Measurements from ENCODE around the gene ESPN.
"Not testable (repeated sequence)": the region's sequence is repeated elsewhere in the genome, so short reads cannot be mapped to it uniquely, and the experiment has no call there.

The ESPN gene

DNA sequence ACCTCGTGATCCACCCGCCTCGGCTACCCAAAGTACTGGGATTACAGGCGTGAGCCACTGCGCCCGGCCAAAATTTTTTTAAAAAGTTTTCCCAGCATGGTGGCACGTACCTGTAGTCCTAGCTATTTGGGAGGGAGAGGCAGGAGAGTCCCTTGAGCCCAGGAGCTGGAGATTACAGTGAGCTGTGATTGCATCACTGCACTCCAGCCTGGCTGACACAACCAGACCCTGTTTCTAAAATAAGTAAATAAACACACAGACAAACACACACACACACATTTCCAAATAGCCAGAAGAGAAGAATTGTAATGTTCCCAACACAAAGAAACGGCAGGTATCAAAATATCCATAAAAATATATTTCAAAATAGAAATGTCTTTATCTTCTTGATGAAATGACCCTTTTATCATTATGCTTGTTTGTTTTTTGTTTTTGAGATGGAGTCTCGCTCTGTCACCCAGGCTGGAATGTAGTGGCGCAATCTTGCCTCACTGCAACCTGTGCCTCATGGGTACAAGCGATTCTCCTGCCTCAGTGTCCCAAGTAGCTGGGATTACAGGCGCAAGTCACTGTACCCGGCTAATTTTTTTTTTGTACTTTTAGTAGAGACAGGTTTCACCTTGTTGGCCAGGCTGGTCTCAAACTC is 14.2 kb upstream of the ESPN start:
- no peak for DNase-seq

DNA sequence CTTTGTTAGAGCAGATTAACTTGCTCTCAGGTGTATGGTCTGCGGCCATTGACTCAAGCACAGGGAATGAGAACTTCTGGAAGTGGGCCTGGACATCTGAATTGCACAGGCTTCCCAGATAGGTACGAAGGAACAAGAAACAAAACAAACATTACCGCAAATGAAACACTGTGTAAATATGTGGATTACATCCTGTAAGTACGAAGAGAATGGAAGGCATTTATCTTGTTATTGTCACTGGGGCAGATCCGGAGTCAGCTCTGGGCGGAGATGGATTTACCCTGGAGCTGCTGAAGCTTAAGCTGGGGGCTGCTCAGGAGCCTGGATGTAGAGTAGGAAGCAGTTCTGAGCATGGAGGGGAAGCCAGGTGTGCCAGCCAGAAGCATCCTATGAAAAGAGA is 11.7 kb upstream of the ESPN start:
- DNase-seq: no peak

DNA sequence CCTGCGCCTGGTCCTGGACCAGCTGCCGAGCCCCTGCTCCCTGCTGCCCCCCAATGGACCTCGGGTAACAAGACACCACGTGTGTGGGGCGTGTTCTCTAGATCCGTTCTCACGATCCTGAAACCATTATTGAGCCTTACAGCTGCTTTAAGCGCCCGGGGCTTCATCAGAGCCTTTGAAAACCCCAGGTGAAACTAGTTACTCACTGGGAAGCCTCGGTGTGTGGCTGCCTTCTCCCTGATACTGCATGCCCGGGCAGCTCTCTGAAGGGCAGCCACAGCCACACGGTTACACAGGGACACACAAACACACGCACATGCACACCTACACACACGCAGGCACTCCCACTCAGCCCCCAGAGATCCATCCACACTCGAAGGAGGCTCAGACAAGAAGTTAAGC is 10.1 kb upstream of the ESPN start:
- DNase-seq: no peak

DNA sequence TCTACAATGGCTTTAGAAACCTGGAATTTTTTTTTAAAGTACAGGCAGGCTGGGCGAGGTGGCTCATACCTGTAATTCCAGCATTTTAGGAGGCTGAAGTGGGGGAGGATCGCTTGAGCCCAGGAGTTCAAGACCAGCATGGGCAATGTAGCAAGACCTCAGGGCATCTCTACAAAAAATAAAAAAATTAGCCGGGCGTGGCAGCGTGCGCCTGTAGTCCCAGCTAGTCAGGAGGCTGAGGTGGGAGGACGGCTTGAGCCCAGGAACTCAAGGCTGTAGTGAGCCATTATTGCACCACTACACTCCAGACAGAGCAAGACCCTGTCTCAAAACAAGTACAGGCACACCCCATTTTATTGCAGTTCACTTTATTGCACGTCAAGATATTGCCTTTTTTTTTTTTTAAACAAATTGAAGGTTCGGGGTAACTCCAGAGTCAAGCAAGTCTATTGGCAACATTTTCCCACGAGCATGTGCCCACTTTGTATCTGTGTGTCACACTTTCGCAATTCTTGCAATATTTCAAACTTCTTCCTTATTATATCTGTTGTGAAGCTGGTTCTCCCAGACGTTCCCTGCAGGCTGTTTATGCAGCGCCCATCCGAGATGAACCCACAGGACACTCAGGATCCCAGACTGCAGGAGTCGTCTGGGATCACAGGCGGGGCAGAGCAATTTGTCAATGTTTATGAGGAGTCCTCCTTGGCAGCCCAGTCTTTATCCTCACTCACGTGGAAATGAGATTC is 9.5 kb upstream of the ESPN start:
- DNase-seq: no peak

DNA sequence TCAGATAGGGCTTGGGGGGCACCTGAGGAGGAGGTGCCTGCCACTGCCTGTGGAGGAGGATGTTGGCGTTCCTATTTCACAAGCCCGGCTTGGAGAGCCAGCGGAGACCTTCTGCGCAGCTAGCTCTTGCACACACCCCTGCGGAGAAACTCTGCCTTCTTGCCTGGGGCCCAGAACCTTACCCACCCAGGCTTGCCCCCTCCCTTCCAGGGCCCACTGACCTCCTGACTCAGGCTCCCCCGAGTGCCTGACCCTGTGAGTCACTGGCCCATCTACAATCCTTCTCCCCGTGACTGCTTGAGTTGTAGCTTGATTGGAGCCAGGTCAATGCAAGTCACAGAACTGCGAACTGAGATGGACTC is 8.3 kb upstream of the ESPN start:
- DNase-seq: no peak

DNA sequence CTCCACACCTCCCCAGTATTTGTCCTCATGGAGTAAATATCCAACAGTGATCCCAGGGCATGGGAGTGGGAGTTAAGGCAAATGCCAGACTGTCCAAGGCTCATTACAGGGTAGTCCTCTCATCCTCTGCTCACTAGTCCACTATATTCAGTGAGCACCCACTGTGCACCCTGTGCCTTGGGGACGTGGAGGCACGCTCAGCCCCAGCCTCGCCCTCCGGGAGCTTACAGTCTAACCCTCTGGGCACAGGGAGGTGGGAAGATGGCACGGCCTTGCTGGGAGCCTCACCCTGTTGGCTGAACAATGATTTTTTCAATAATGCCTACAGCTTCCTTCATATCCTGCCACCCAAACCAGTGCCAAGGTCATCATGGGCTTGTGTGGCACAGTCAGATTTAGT is 7.7 kb upstream of the ESPN start:
- no peak for DNase-seq

DNA sequence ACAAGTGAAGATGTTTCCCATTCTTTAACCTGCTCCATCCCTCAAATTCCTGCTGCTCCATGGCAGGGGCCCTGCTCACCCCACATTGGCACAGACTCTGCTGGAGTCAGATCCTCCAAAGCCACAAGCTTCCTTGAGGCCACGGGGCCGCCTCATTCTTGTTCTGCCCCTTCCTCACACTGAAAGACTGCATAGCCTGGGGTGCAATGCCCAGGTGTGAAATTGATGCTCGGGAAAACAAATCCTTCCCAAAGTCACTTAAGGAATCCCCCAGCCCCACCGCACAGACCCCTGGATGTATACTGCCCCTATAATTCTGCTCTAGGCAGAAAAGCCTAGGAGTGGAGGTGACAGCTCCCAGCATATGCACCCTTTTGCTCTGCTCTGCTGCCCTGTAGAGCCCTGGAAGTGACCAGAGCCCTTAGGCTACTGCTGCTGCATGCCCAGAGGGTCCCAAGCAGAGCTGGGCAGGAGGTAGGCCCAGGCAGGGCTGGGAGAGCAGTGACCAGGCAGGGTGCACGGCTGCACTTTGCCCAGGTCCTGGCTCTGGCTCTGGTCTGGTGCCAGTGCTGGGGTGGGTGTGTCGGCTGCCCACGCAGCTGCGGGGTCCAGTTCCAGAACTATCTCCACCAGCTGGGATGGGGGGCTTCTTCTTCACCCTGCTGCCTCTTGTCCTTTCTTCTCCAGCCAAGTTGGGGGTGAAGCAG is 6.5 kb upstream of the ESPN start:
- no peak for DNase-seq

DNA sequence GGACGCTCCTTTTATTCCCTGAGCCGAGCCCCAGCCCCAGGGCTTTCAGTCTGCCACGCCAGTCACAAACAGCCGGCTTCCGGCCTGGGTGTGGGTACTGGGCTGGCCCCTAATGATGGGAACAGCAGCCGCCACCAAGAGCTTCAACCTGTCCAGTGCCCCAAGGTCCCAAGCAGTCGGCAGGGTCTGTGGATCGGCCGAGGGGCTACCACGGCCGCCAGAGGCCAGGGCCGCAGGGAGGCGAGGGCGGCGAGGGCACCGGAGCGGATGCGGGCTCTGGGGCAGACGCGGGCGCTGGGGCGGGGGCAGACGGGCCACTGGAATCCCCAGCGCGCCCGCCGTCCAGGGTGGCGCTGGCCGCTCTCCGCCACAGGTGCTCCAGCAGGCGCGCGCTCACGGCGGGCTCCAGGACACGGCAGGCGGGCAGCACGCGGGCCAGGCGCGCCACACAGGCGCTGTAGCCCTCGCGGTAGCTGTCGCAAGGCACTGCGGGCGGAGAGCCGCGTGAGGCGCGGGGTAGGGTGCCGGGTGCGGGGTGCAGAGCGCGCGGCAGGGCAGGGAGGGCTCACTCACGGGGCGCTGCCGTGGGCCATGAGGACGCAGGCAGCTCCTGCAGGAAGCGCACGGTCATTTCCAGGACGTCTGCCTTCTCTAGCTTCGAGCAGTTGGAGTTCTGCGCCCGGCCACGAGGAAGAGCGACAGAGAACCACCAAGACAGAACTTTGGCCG is 5.7 kb upstream of the ESPN start:
- no peak for DNase-seq

DNA sequence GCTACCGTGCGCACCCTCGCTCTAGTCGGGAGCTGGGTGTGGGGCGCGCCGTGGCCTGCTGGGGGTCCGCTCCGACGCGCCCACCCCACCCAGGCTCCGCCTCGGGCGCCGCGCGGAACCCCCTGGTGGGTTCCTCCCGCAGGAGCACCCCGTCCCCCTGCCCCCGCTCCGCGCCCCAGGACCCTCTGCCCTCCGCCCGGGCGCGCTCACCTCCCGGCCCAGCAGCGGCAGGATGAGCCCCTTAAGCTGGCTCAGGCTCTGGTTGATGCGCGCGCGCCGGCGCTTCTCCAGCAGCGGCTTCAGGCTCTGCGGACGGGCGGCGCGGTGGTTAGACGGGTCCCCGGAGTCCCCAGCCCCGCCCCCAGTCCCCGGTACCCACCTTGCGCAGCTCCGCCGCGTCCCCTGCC is 5.2 kb upstream of the ESPN start:
- DNase-seq: no peak

DNA sequence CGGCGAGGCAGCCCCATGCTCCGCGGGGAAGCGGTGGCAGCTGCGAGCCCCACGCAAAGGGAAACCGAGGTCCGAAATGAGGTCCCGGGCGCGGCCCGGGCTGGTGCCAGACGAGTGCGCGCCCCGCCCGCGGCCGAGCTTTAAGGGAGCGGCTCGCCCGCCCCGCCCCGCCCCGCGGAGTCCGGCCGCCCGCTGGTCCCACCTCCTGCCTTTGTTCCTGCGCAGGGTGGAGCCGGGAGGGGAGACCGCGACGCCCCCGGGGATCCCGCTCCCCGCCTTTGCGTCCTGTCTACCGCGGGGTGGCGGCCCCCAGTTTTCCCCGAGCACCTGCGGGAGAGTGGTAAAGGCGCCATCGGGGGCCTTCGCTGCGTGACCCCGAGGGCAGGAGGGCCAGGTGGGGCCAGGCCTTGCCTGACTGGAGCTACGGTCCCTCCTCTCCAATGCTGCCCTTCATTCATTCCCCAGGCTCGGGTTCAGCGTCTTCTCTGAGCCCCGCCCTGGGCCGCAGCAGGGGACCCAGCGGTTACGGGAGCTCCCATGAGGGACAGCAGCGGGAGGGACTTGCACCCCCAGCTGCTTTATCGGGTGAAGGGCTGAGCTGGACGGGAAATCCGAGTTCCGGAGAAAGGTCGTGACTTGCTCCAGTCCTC is 4.6 kb upstream of the ESPN start, which contains the start of gene HES2:
HES2 (minus strand) TSS at position 116 of the 650 bp plus-strand sequence; CDS start at position 17, 99 bp downstream.
- DNase-seq: no peak

DNA sequence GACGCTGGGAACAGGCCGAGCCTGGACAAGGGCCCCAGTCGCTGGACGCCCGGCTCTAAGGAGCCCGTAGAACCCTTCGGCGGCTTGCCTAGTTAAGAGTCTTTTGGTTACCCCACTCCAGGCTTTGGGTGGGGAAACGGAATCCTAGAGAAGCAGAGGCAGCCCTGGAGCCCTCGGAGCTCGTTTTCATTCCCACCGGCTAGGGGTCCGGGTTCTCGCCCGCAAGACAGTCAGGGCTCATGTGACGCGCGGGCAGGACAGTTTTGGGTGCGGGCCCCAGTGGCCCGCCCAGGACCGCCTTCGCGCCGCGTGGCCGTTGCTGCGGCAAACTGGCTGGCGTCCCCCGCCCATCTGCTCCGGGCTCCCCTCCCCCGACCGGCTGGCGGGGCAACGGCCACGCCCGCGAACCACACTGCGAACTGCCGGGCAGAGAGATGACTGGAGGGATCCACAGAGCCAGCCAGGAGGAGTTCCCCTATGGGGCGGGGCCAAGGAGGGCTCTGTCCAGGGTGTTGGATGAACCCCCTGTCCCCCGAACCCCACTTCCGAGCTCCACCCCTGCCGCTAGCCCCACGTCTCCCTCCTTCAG is 4.0 kb upstream of the ESPN start:
- no peak for DNase-seq

DNA sequence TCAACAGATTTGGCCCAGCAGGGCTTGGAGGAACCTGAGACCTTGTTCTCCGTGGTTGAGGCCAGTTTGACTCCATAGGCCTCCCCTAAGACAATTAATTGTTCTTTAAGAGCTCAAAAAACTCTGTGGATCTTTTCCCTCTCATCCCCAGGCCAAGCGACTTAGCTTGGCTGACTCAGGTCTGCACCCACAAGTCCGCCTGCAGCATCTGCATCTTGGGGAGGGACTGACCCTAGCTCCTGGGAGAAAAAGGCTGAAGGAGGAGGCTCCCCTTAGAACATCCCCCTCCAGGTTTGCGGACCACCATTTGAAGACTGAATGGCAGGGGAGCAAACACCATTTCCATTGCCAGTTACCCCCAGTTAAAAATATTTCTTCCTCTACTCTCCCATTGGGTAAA is 3.3 kb upstream of the ESPN start:
- DNase-seq: no peak

DNA sequence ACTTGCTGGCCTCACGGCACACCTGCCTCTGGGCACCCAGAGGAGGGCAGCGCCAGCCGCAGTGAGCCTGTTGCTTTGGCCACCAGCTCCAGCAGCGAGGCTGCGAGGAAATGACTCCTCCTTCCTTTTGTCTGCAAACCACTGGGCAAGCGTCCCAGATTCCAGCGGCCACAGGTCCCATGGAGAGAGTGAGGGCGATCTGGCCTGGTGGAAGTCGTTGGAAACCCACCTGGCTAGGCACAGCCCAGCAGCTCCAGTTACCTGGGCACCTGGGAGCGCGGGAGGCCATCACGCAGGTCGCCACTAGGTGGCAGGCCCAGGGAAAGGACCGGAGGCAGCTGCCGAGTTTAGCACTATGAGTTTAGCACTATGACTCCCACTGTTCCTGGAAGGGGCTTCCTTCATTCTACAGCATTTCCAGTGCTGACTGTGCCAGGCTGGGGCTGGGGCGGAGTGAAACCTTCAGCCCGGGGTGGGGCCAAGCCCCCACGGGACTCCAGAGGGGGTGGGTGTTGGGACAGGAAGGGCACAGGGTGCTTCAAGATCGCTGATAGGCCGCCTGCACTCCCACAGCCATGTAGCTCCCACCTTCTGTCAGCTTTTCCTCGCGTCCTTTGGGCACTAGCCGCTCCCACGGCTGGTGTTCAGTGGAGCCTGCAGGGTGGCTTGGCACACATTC is 1.1 kb upstream of the ESPN start:
- peak; percentile 58 for DNase-seq

DNA sequence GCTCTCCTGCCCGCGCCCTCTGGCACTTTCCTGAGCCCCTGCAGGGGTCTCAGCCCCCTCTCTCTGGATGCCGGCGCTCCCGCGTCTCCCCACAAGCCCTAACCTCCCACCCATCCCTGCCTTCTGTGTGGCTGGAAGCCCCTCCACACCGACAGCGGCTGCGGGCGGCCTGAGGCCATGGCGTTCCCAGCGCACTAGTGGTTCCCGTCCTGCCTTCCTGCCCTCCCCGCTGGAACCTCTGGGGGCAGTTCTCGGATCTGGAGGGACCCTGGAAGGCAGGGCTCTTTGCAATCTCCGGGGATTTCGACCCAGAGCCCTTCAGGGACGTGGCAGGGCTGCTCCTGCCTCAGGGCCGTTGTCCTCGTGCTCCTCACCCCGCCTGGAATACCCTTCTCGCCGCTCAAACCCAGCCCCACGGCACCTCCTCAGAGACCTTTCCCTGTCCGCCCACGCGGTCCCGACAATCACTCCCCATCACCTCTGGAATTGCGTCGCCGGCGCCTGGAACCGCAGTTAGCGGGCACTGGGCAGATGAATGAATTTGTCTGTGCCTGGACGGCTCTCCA is 493 bp upstream of the ESPN start:
- no peak for DNase-seq

DNA sequence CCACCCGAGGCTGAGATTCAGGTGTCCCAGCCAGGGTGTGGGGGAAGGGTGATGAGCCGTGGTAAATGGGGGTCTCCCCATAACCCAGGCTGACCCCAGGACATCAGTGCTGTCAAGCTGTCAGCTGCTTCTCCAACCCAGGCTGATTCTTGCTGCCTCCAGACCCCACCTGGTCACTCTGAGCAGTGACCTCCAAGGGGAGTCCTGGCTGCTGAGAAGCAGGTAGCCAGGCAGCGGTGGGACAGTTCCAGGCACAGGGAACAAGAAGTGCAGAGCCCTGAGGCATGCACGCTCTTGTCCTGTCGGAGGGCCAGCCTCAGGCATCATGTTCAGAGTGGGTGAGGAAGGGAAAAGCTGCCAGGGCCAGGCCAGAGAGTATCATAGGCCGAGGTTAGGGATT is 1.1 kb downstream of the ESPN start:
- DNase-seq: no peak

DNA sequence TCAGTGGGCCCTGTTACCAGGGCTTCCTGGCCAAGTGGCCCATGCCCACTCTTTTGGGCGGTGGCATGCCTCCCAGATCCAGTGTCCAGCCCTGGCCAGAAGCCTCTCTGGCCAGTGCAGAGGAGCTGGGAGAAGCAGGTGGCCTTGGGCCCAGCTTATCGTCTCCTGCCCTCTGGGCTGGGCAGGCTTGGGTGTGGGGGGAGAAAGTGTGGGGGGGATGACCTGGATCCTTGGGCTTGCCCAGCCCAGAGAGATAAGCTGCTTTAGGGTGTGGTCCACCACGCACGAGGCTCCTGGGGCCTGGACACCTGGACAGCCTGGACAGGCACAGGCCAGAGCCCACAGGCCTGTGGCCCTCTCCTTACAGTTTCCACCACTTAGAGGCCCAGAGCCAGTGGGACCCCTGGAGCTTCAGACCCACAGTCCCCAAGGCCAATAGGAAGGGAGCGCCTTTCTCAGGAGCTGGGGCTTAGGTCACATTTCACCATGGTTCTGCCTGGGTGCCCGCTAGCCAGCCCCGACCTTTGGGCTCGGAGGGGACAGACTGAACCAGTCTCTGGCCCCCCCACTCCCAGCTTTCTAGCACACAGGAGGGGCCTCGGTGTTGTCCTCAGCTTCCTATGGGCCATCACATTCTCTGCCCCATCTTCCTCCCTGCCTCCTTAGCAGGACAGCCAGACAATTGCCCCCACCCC is 1.8 kb downstream of the ESPN start:
- no peak for DNase-seq

DNA sequence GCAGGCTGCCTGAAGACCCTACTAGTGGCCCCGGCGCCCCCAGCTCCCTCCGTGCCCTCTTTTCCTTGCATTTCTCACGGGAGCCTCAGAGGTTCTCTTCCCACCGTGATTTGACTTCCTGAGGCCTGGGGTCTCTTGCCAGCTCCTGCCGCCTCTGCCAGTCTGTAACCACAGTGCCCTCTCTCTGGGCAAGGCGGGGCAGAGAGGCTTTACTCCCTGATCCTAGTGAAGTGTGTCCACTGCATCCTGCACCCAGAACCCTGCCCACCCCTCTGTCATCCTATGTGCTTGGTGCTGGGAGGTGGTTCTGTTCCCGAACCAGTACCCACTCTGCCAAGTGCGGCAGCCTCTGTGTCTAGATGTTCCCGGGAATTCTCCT is 2.4 kb downstream of the ESPN start:
- DNase-seq: no peak

DNA sequence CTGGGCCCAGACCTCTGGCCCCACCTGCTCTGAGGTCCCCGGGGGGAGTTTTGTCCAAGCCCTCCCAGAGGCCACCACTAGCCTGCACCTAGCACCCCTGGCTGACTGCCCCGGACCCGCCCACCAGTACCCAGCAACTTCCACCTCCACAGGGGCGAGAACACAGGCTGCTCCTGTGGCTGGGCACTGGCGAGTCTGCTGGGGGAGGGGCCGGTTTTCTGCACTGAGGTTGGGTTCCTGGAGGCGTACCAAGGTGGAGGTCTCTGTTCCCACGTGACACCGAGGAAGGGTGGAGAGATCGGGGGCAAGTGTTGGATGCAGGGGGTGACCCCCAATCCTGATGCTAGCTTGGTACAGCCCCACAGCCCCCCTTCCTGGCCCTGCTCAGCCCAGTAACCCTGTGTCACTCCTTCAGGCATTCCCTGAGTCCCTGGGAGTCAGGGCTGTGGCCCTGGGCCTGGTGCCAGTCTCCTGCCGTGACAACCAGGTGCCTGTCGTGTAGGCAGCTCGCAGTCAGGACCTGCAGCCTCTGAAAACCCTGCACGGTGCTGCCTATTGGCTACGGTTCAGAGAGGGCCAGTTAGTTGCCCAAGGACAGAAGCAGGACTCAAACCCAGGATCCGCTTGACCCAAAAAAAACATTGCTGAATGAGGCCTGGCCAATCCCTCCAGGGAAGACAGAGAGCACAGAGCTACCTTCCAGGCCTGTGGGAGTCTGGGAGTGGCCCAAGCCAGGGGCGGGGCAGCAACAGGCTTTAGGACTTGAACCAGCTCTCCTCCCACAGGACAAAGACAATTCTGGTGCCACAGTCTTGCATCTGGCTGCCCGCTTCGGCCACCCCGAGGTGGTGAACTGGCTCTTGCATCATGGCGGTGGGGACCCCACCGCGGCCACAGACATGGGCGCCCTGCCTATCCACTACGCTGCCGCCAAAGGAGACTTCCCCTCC is 3.1 kb downstream of the ESPN start:
- DNase-seq: no peak

DNA sequence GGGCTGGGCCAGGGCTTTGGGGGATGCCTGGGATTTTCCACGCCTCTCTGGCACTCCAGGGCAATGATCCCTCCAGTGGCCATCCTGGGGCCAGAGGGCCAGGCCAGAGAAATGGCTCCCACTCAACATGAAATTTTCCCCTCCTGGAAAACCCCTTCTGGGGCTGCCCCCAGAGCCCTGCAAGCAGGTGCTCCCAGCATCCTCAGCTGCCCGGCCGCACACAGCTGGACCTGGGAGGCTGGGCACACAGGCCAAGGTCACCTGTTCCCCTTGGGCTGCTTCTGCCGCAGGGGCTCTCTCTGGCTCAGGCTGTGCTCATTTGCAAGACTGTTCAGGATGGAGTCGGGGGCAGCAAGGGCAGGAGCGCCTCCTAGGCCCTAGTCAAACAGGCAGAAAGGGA is 3.9 kb downstream of the ESPN start:
- DNase-seq: not testable (repeated sequence)

Measured in activated CD4-positive, alpha-beta T cell treated with anti-CD3 and anti-CD28 coated beads for 1 hour (primary cell).